ENCODE measurements around the gene ATP8A2. TPM values are rescaled to one million over a fixed set of nuclear protein-coding genes. Genes with fewer than 3 reads are reported as not detected.

ATP8A2 gene
- total and polyA plus RNA-seq, 4 donors, result 0.01 to 0.08 (median 0.05) TPM; not detected in 1

GRCh38 chr13:25616674-25617073 lies 244.9 kb downstream of the ATP8A2 start:
- TF ChIP-seq REST (IDR thresholded peaks at IDR 0.05), result no peak
- TF ChIP-seq FOXA2 (IDR thresholded peaks at IDR 0.05), result no peak
- no peak for TF ChIP-seq FOXA1 (IDR thresholded peaks at IDR 0.05)
- no peak for TF ChIP-seq NR2F2 (IDR thresholded peaks at IDR 0.05)
- TF ChIP-seq HNF4G (IDR thresholded peaks at IDR 0.05), result no peak
- TF ChIP-seq RXRA (IDR thresholded peaks at IDR 0.05), result no peak
- no peak for TF ChIP-seq JUND (IDR thresholded peaks at IDR 0.05)
- TF ChIP-seq MAX (IDR thresholded peaks at IDR 0.05), result no peak
- TF ChIP-seq RAD21 (IDR thresholded peaks at IDR 0.05), result no peak
- H3K9me3 ChIP-seq (ENCODE audit: control insufficient read depth in 4 of 4, low read length in 3 of 4), result peaks cover 0 to 6% (median under 1%) of the 10 kb centered on the region in 4 donors
- H3K4me1 ChIP-seq (ENCODE audit: control insufficient read depth in 4 of 4, insufficient read depth in 4 of 4, low read length in 3 of 4), result no peaks in the 10 kb centered on the region
- WGBS, result 49% methylated on average over 1 of the region's 1 CpG
- H3K27ac ChIP-seq (ENCODE audit: low read depth in 1 of 2, low read length in 2 of 2), result no peak overlapping the region
- H3K4me3 ChIP-seq (ENCODE audit: low read depth in 1 of 3, low read length in 3 of 3), result no peak overlapping the region
- peaks cover 0 to 7% (median 0%) of the 10 kb centered on the region in 4 donors for H3K27me3 ChIP-seq (ENCODE audit: control insufficient read depth in 4 of 4, insufficient read depth in 4 of 4, low read length in 3 of 4)
- no peak overlapping the region for H3K9ac ChIP-seq (ENCODE audit: low read depth in 1 of 2, low read length in 2 of 2)
- DNase-seq (ENCODE audit: low spot score), result no peak
- H3K36me3 ChIP-seq (ENCODE audit: control insufficient read depth in 4 of 4, insufficient read depth in 3 of 4, low read depth in 1 of 4, low read length in 3 of 4), result no peaks in the 10 kb centered on the region

- DNase-seq (ENCODE audit: low spot score), result no peak
- 66% methylated on average over 5 of the region's 5 CpGs for WGBS
- Histone ChIP-seq H3K27ac (ENCODE audit: low read depth in 1 of 2, low read length in 2 of 2) (no peak overlapping the region), H3K36me3 (ENCODE audit: control insufficient read depth in 4 of 4, insufficient read depth in 3 of 4, low read depth in 1 of 4, low read length in 3 of 4) (no peaks in the 10 kb centered on the region), H3K4me3 (ENCODE audit: low read depth in 1 of 3, low read length in 3 of 3) (no peak overlapping the region), H3K9me3 (ENCODE audit: control insufficient read depth in 4 of 4, low read length in 3 of 4) (peaks cover 0 to 6% (median under 1%) of the 10 kb centered on the region in 4 donors), H3K27me3 (ENCODE audit: control insufficient read depth in 4 of 4, insufficient read depth in 4 of 4, low read length in 3 of 4) (peaks cover 0 to 7% (median 0%) of the 10 kb centered on the region in 4 donors), H3K4me1 (ENCODE audit: control insufficient read depth in 4 of 4, insufficient read depth in 4 of 4, low read length in 3 of 4) (no peaks in the 10 kb centered on the region), H3K9ac (ENCODE audit: low read depth in 1 of 2, low read length in 2 of 2) (no peak overlapping the region)
- TF ChIP-seq MAX (IDR thresholded peaks at IDR 0.05) (no peak), NR2F2 (IDR thresholded peaks at IDR 0.05) (no peak), RXRA (IDR thresholded peaks at IDR 0.05) (no peak), ZBTB33 (IDR thresholded peaks at IDR 0.05) (no peak), TAF1 (conservative IDR thresholded peaks at IDR 0.05) (no peak), YY1 (IDR thresholded peaks at IDR 0.05) (no peak), RAD21 (IDR thresholded peaks at IDR 0.05) (no peak)
These were observed 248.1 kb downstream of the ATP8A2 start for GRCh38 chr13:25619897-25620296.

GRCh38 chr13:25625414-25625813 lies 253.6 kb downstream of the ATP8A2 start:
- Histone ChIP-seq H3K4me3 (ENCODE audit: low read depth in 1 of 3, low read length in 3 of 3) (no peak overlapping the region), H3K27ac (ENCODE audit: low read depth in 1 of 2, low read length in 2 of 2) (no peak overlapping the region), H3K9ac (ENCODE audit: low read depth in 1 of 2, low read length in 2 of 2) (no peak overlapping the region), H3K4me1 (ENCODE audit: control insufficient read depth in 4 of 4, insufficient read depth in 4 of 4, low read length in 3 of 4) (no peaks in the 10 kb centered on the region), H3K36me3 (ENCODE audit: control insufficient read depth in 4 of 4, insufficient read depth in 3 of 4, low read depth in 1 of 4, low read length in 3 of 4) (no peaks in the 10 kb centered on the region), H3K27me3 (ENCODE audit: control insufficient read depth in 4 of 4, insufficient read depth in 4 of 4, low read length in 3 of 4) (no peaks in the 10 kb centered on the region), H3K9me3 (ENCODE audit: control insufficient read depth in 4 of 4, low read length in 3 of 4) (peaks cover 0 to 4% (median 3%) of the 10 kb centered on the region in 4 donors)
- DNase-seq (ENCODE audit: low spot score), result no peak
- WGBS, result 72% methylated on average over 2 of the region's 2 CpGs
- TF ChIP-seq FOXA1 (IDR thresholded peaks at IDR 0.05), result no peak
- TF ChIP-seq RAD21 (IDR thresholded peaks at IDR 0.05), result no peak
- no peak for TF ChIP-seq MAX (IDR thresholded peaks at IDR 0.05)
- TF ChIP-seq CTCF (IDR thresholded peaks at IDR 0.05; ENCODE audit: low read depth, low read length, missing input control), result no peak
- no peak for TF ChIP-seq SP1 (IDR thresholded peaks at IDR 0.05)
- TF ChIP-seq JUND (IDR thresholded peaks at IDR 0.05), result no peak
- no peak for TF ChIP-seq EGR1 (IDR thresholded peaks at IDR 0.05; ENCODE audit: low read depth in 2 of 2)
- TF ChIP-seq REST (IDR thresholded peaks at IDR 0.05), result no peak
- no peak for TF ChIP-seq YY1 (IDR thresholded peaks at IDR 0.05)
- no peak for TF ChIP-seq HNF4G (IDR thresholded peaks at IDR 0.05)
- no peak for TF ChIP-seq TAF1 (conservative IDR thresholded peaks at IDR 0.05)
- no peak for TF ChIP-seq NR2F2 (IDR thresholded peaks at IDR 0.05)

All from liver (tissue), 9 donors.